Measurements from ENCODE around the gene DDIT4. TPM values are rescaled to one million over a fixed set of nuclear protein-coding genes. Genes with fewer than 3 reads are reported as not detected.
A peak's percentile ranks its signal among the peaks of the same experiment; 100 is the strongest.
"Not testable (repeated sequence)": the region's sequence is repeated elsewhere in the genome, so short reads cannot be mapped to it uniquely, and the experiment has no call there.

The DDIT4 gene
- total RNA-seq, 1 donor from 2014 or later, result 200 TPM

GRCh38 chr10:72277996-72278667 lies 4.4 kb downstream of the DDIT4 start:
- DNase-seq (no peak), ATAC-seq (no peak)
- Histone ChIP-seq H3K36me3 (peaks cover 20% of the 10 kb centered on the region), H3K4me3 (no peak overlapping the region), H3K27me3 (no peaks in the 10 kb centered on the region), H3K27ac (no peak overlapping the region), H3K9me3 (no peaks in the 10 kb centered on the region), H3K4me1 (peaks cover 17% of the 10 kb centered on the region)
- intact Hi-C loops (cut with DNase I), result no loop called here
- no peak for TF ChIP-seq CTCF (IDR thresholded peaks at IDR 0.05)

GRCh38 chr10:72278668-72279393 lies 5.1 kb downstream of the DDIT4 start:
- Histone ChIP-seq H3K36me3 (peaks cover 20% of the 10 kb centered on the region), H3K4me1 (peaks cover 17% of the 10 kb centered on the region), H3K27ac (no peak overlapping the region), H3K4me3 (no peak overlapping the region), H3K27me3 (no peaks in the 10 kb centered on the region), H3K9me3 (no peaks in the 10 kb centered on the region)
- ATAC-seq, result no peak
- DNase-seq, result no peak
- intact Hi-C loops (cut with DNase I), result no loop called here
- no peak for TF ChIP-seq CTCF (IDR thresholded peaks at IDR 0.05)

GRCh38 chr10:72279587-72279986 lies 5.9 kb downstream of the DDIT4 start:
- intact Hi-C loops (cut with DNase I); H3K27ac ChIP-seq; H3K9me3 ChIP-seq; DNase-seq; H3K27me3 ChIP-seq; H3K4me3 ChIP-seq; ATAC-seq: not testable (repeated sequence)
- H3K36me3 ChIP-seq, result peaks cover 18% of the 10 kb centered on the region
- peaks cover 17% of the 10 kb centered on the region for H3K4me1 ChIP-seq

- no peak for DNase-seq
These were observed 9.4 kb downstream of the DDIT4 start for GRCh38 chr10:72283131-72283530.

GRCh38 chr10:72285972-72286521 lies 12.3 kb downstream of the DDIT4 start:
- H3K4me3 ChIP-seq, result no peak overlapping the region
- TF ChIP-seq CTCF (IDR thresholded peaks at IDR 0.05), result no peak
- ATAC-seq (no peak), DNase-seq (no peak)
- peaks cover 3% of the 10 kb centered on the region for H3K4me1 ChIP-seq
- H3K27me3 ChIP-seq, result no peaks in the 10 kb centered on the region
- H3K27ac ChIP-seq, result no peak overlapping the region
- H3K9me3 ChIP-seq, result no peaks in the 10 kb centered on the region
- intact Hi-C loops (cut with DNase I), result no loop called here
- H3K36me3 ChIP-seq, result no peaks in the 10 kb centered on the region

More at GRCh38 chr10:72283131-72283530, 9.4 kb downstream of the DDIT4 start:
- H3K4me1 ChIP-seq, result peaks cover 3% of the 10 kb centered on the region
- H3K27ac ChIP-seq, result no peak overlapping the region
- no peaks in the 10 kb centered on the region for H3K27me3 ChIP-seq
- TF ChIP-seq CTCF (IDR thresholded peaks at IDR 0.05), result no peak
- no peaks in the 10 kb centered on the region for H3K9me3 ChIP-seq
- H3K4me3 ChIP-seq, result no peak overlapping the region
- no peaks in the 10 kb centered on the region for H3K36me3 ChIP-seq
- ATAC-seq, result no peak
- intact Hi-C loops (cut with DNase I), result no loop called here

GRCh38 chr10:72291019-72291532 lies 17.4 kb downstream of the DDIT4 start:
- no peaks in the 10 kb centered on the region for H3K9me3 ChIP-seq
- no peaks in the 10 kb centered on the region for H3K4me1 ChIP-seq
- intact Hi-C loops (cut with DNase I), result no loop called here
- no peak for DNase-seq
- no peak overlapping the region for H3K27ac ChIP-seq
- no peak for TF ChIP-seq CTCF (IDR thresholded peaks at IDR 0.05)
- H3K36me3 ChIP-seq, result no peaks in the 10 kb centered on the region
- no peaks in the 10 kb centered on the region for H3K27me3 ChIP-seq
- no peak overlapping the region for H3K4me3 ChIP-seq
- ATAC-seq, result peak; percentile 57
